A549 (cell line): ENCODE data around the gene FMO4. TPM values are rescaled to one million over a fixed set of nuclear protein-coding genes. Genes with fewer than 3 reads are reported as not detected.

Source experiments
- ATAC-seq, 2 experiments: fragments of 200-7000 bp in 1 of 2; fragments of >200 bp in 1 of 2; cut with Nextera tagmentation in 1 of 2; cut with Tn5 transposase in 1 of 2; 3 replicates each; pipeline versions ENCODE4 v1.8.0 to v1.9.1; 2018 to 2020; ENCODE audit warnings: mild to moderate bottlenecking in 1 of 2, moderate library complexity in 1 of 2
- CTCF ChIA-PET: fragments of 300-600 bp; sonication (Branson Sonifier 250); formaldehyde crosslinking; extraction: SDS; loops from one replicate; lab custom pipeline; 2021; ENCODE audit warnings: antibody characterized with exemption, inconsistent platforms; lab: Yijun Ruan, JAX
- POLR2A ChIA-PET: fragments of 350-600 bp; formaldehyde crosslinking; extraction: SDS; loops from one replicate; lab custom pipeline; 2021; ENCODE audit warnings: antibody characterized with exemption, inconsistent platforms; lab: Yijun Ruan, JAX
- DNase-seq, 2 experiments: peaks; one replicate each; pipeline versions ENCODE4 v3.0.0 to v3.0.0-alpha.2; 2011 to 2016; ENCODE audit warnings: low read depth in 1 of 2, low spot score in 1 of 2
- FAIRE-seq: peaks from 2 replicates; lab custom pipeline; 2011; peaks lifted over from hg19 to GRCh38; lab: Jason Lieb, UNC
- H3K27ac ChIP-seq, 2 experiments: fragments of >200 bp; sonication (Bioruptor Twin); formaldehyde crosslinking; 3 replicates each; pipeline ENCODE4 v1.5.1; 2016 to 2017
- H3K4me1 ChIP-seq: fragments of >200 bp; sonication (Bioruptor Twin); formaldehyde crosslinking; 3 replicates; pipeline ENCODE4 v1.6.1; 2016
- H3K4me2 ChIP-seq: fragments of >200 bp; sonication (Bioruptor Twin); formaldehyde crosslinking; 3 replicates; pipeline ENCODE4 v1.6.1; 2016
- H3K4me3 ChIP-seq: fragments of >200 bp; sonication (Bioruptor Twin); formaldehyde crosslinking; 3 replicates; pipeline ENCODE4 v1.5.1; 2016
- H3K9me3 ChIP-seq: fragments of >200 bp; sonication (Bioruptor Twin); formaldehyde crosslinking; 3 replicates; pipeline ENCODE4 v1.6.1; 2016
- BCL3 ChIP-seq: fragments of >200 bp; sonication (Bioruptor Twin); formaldehyde crosslinking; IDR thresholded peaks from 3 replicates; pipeline ENCODE4 v1.6.1; 2016
- CBX2 ChIP-seq: fragments of 200-600 bp; sonication (generic); IDR thresholded peaks from 2 replicates; pipeline ENCODE4 v1.6.1; 2016; ENCODE audit warnings: low read depth, mild to moderate bottlenecking, borderline replicate concordance
- CBX8 ChIP-seq: fragments of 200-600 bp; sonication (generic); IDR thresholded peaks from 2 replicates; pipeline ENCODE4 v1.6.1; 2016
- CHD2 ChIP-seq: fragments of 150-350 bp; IDR thresholded peaks from 2 replicates; pipeline ENCODE4 v1.6.1; 2014; ENCODE audit warnings: low read length; ENCODE audit not compliant: partially characterized antibody
- CHD4 ChIP-seq: fragments of 200-600 bp; sonication (generic); IDR thresholded peaks from 2 replicates; pipeline ENCODE4 v1.6.1; 2016; ENCODE audit warnings: antibody characterized with exemption, mild to moderate bottlenecking, borderline replicate concordance
- E2F6 ChIP-seq: IDR thresholded peaks from 2 replicates; pipeline ENCODE4 v1.6.1; 2012; ENCODE audit warnings: low read depth, borderline replicate concordance
- EHF ChIP-seq: fragments of 250-450 bp; sonication (Bioruptor Pico); IDR thresholded peaks from 2 replicates; pipeline ENCODE4 v1.5.0; 2020; ENCODE audit warnings: mild to moderate bottlenecking
- EP300 ChIP-seq, 2 experiments: fragments of >200 bp; sonication (Bioruptor Twin); formaldehyde crosslinking; IDR thresholded peaks; 2 replicates in 1 of 2; 3 replicates in 1 of 2; pipeline ENCODE4 v1.6.1; 2016 to 2017
- ESRRA ChIP-seq: fragments of 150-350 bp; IDR thresholded peaks from 2 replicates; pipeline ENCODE4 v1.6.1; 2014; ENCODE audit warnings: mild to moderate bottlenecking, low read length, borderline replicate concordance
- FOSL2 ChIP-seq, 2 experiments: fragments of 450-650 bp in 1 of 2; fragments of >200 bp in 1 of 2; sonication (Bioruptor Twin) in 1 of 2; formaldehyde crosslinking; IDR thresholded peaks; 2 replicates each; pipeline versions ENCODE4 v1.5.0 to v1.6.1; 2016 to 2020; ENCODE audit warnings: mild to moderate bottlenecking in 1 of 2, moderate library complexity in 1 of 2
- FOXS1 ChIP-seq: fragments of 250-450 bp; sonication (Bioruptor Pico); IDR thresholded peaks from 2 replicates; pipeline ENCODE4 v1.5.0; 2020; ENCODE audit warnings: mild to moderate bottlenecking, moderate library complexity
- GATA3 ChIP-seq: IDR thresholded peaks from 2 replicates; pipeline ENCODE4 v1.6.1; 2012; ENCODE audit warnings: borderline replicate concordance
- MAFK ChIP-seq: fragments of 450-650 bp; IDR thresholded peaks from 2 replicates; pipeline ENCODE4 v1.6.1; 2014; ENCODE audit not compliant: partially characterized antibody
- NFE2L2 ChIP-seq: fragments of 150-350 bp; conservative IDR thresholded peaks from 2 replicates; pipeline ENCODE4 v1.6.1; 2014; ENCODE audit warnings: low read length
- NPAS2 ChIP-seq: fragments of 250-450 bp; sonication (Bioruptor Pico); IDR thresholded peaks from 2 replicates; pipeline ENCODE4 v1.8.0; 2022; ENCODE audit warnings: mild to moderate bottlenecking, moderate library complexity, borderline replicate concordance
- NR3C1 ChIP-seq: fragments of >200 bp; sonication (Bioruptor Twin); formaldehyde crosslinking; IDR thresholded peaks from 3 replicates; pipeline ENCODE4 v1.6.1; 2017
- POLR2A ChIP-seq: IDR thresholded peaks from 2 replicates; pipeline ENCODE4 v1.6.1; 2012; ENCODE audit warnings: mild to moderate bottlenecking, low read length
- REST ChIP-seq: fragments of 200-600 bp; sonication (generic); IDR thresholded peaks from 2 replicates; pipeline ENCODE4 v1.6.1; 2016; ENCODE audit warnings: antibody characterized with exemption, mild to moderate bottlenecking, moderate library complexity
- TFCP2L1 ChIP-seq: fragments of 250-450 bp; sonication (Bioruptor Pico); IDR thresholded peaks from 2 replicates; pipeline ENCODE4 v1.5.0; 2021; ENCODE audit warnings: mild to moderate bottlenecking
- TP53 ChIP-seq: fragments of 250-450 bp; sonication (Bioruptor Pico); IDR thresholded peaks from 2 replicates; pipeline ENCODE4 v1.5.0; 2021; ENCODE audit warnings: mild to moderate bottlenecking, moderate library complexity
- USF2 ChIP-seq: fragments of 450-650 bp; IDR thresholded peaks from 2 replicates; pipeline ENCODE4 v1.6.1; 2014; ENCODE audit warnings: antibody characterized with exemption
- ZSCAN20 ChIP-seq: fragments of 250-450 bp; sonication (Bioruptor Pico); IDR thresholded peaks from 2 replicates; pipeline ENCODE4 v1.8.0; 2022; ENCODE audit warnings: mild to moderate bottlenecking, moderate library complexity
- WGBS: methylation state at CpG from one replicate; pipeline ENCODE4 v1.1.6; 2017; ENCODE audit errors: missing lambda C conversion rate; 5-methylcytosine and 5-hydroxymethylcytosine counted together
- polyA plus RNA-seq, 4 experiments: library from polyadenylated mRNA; depleted of rRNA in 3 of 4; stranded (reverse); fragments of >200 nt; fragmentation: RNase III in 1 of 4; extraction: RNeasy Plus Mini Kit Qiagen cat#74134 plus additional on column Dnase treatment in 1 of 4; gene quantifications; 2 replicates in 3 of 4; 3 replicates in 1 of 4; pipeline ENCODE4 v1.2.3, GENCODE V29; 2011 to 2017

FMO4 gene
- polyA plus RNA-seq, 2 of the 4 experiments (the other 2 are of a cell fraction), result 0.32 to 1.9 TPM

GRCh38 chr1:171277534-171277933 is 36.4 kb upstream of the FMO4 start:
- CTCF ChIA-PET, result no interaction called here
- no peak for DNase-seq
- Histone ChIP-seq H3K4me3 (no peak overlapping the region), H3K27ac (no peak overlapping the region), H3K4me2 (no peak overlapping the region), H3K4me1 (no peaks in the 10 kb centered on the region), H3K9me3 (no peaks in the 10 kb centered on the region)
- 3% methylated on average over 2 of the region's 2 CpGs for WGBS
- no peak for ATAC-seq
- POLR2A ChIA-PET, result no interaction called here
- FAIRE-seq, result no peak
- TF ChIP-seq MAFK (no peak), EHF (no peak), GATA3 (no peak), TP53 (CRISPR knock-in tag) (no peak), EP300 (IDR thresholded peaks at IDR 0.05) (no peak), FOSL2 (IDR thresholded peaks at IDR 0.05) (no peak), FOSL2 (CRISPR knock-in tag; IDR thresholded peaks at IDR 0.05) (no peak), CBX2 (no peak), NPAS2 (no peak), ESRRA (no peak), CHD2 (no peak), TFCP2L1 (CRISPR knock-in tag) (no peak), NFE2L2 (no peak)

- no peak for FAIRE-seq
- CTCF ChIA-PET, result interaction anchor here (0.6 kb wide), 1 partner anchor 479 kb away, joined by 3 read pairs; no protein-coding TSS in a partner anchor
Measured at GRCh38 chr1:171279234-171279633, 34.7 kb upstream of the FMO4 start.

More at GRCh38 chr1:171279234-171279633, 34.7 kb upstream of the FMO4 start:
- TF ChIP-seq REST (no peak), USF2 (no peak), CHD4 (no peak), ZSCAN20 (no peak), E2F6 (no peak), NR3C1 (no peak), BCL3 (no peak), EP300 (IDR thresholded peaks at IDR 0.05) (no peak), FOXS1 (CRISPR knock-in tag) (no peak), CBX8 (no peak), POLR2A (no peak)
- H3K9me3 ChIP-seq, result no peaks in the 10 kb centered on the region
- no peak for DNase-seq
- no peak overlapping the region for H3K4me3 ChIP-seq
- no peaks in the 10 kb centered on the region for H3K4me1 ChIP-seq
- POLR2A ChIA-PET, result no interaction called here
- no peak overlapping the region for H3K27ac ChIP-seq
- no peak overlapping the region for H3K4me2 ChIP-seq
- 28% methylated on average over 2 of the region's 2 CpGs for WGBS
- no peak for ATAC-seq
